ENCODE results near the gene LRBA. TPM values are rescaled to one million over a fixed set of nuclear protein-coding genes. Genes with fewer than 3 reads are reported as not detected.

The LRBA gene
- total RNA-seq, 2 donors from 2014 or later = 50.1 to 59.9 TPM

GRCh38 chr4:150591904-150592303, 423.2 kb downstream of the LRBA start:
- WGBS, 2 donors = 88 to 91% methylated on average over 4 of the region's 4 CpGs
- Histone ChIP-seq H3K27me3 (no peaks in the 10 kb centered on the region), H3K9me3 (no peaks in the 10 kb centered on the region), H3K4me1 (no peaks in the 10 kb centered on the region), H3K4me3 (no peak overlapping the region), H3K27ac (no peak overlapping the region), H3K36me3 (replicated peaks in 1 of 2; ENCODE audit: insufficient read depth in 1 of 2, low read depth in 2 of 2) (no peaks in the 10 kb centered on the region)
- intact Hi-C loops (cut with DNase I) = no loop called here
- DNase-seq = no peak
- no peak for ATAC-seq
- TF ChIP-seq, protein P1, sequence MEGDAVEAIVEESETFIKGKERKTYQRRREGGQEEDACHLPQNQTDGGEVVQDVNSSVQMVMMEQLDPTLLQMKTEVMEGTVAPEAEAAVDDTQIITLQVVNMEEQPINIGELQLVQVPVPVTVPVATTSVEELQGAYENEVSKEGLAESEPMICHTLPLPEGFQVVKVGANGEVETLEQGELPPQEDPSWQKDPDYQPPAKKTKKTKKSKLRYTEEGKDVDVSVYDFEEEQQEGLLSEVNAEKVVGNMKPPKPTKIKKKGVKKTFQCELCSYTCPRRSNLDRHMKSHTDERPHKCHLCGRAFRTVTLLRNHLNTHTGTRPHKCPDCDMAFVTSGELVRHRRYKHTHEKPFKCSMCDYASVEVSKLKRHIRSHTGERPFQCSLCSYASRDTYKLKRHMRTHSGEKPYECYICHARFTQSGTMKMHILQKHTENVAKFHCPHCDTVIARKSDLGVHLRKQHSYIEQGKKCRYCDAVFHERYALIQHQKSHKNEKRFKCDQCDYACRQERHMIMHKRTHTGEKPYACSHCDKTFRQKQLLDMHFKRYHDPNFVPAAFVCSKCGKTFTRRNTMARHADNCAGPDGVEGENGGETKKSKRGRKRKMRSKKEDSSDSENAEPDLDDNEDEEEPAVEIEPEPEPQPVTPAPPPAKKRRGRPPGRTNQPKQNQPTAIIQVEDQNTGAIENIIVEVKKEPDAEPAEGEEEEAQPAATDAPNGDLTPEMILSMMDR (IDR thresholded peaks at IDR 0.05) = no peak
- no peak for TF ChIP-seq POLR2A (IDR thresholded peaks at IDR 0.05)

GRCh38 chr4:150591406-150591805, 423.7 kb downstream of the LRBA start:
- intact Hi-C loops (cut with DNase I) = no loop called here
- Histone ChIP-seq H3K4me3 (no peak overlapping the region), H3K27me3 (no peaks in the 10 kb centered on the region), H3K27ac (no peak overlapping the region), H3K36me3 (replicated peaks in 1 of 2; ENCODE audit: insufficient read depth in 1 of 2, low read depth in 2 of 2) (no peaks in the 10 kb centered on the region), H3K9me3 (no peaks in the 10 kb centered on the region), H3K4me1 (no peaks in the 10 kb centered on the region)
- TF ChIP-seq POLR2A (IDR thresholded peaks at IDR 0.05) = no peak
- TF ChIP-seq, protein P1 (IDR thresholded peaks at IDR 0.05) = no peak
- DNase-seq (no peak), ATAC-seq (no peak)
- 79 to 81% methylated on average over 5 of the region's 5 CpGs for WGBS, 2 donors

GRCh38 chr4:150590631-150591030, 424.5 kb downstream of the LRBA start:
- Histone ChIP-seq H3K9me3 (no peaks in the 10 kb centered on the region), H3K36me3 (replicated peaks in 1 of 2; ENCODE audit: insufficient read depth in 1 of 2, low read depth in 2 of 2) (no peaks in the 10 kb centered on the region), H3K27ac (no peak overlapping the region), H3K27me3 (no peaks in the 10 kb centered on the region), H3K4me1 (no peaks in the 10 kb centered on the region), H3K4me3 (no peak overlapping the region)
- DNase-seq (no peak), ATAC-seq (no peak)
- no peak for TF ChIP-seq POLR2A (IDR thresholded peaks at IDR 0.05)
- TF ChIP-seq, protein P1 (IDR thresholded peaks at IDR 0.05) = no peak
- WGBS, 2 donors = 88 to 98% methylated on average over 5 of the region's 5 CpGs
- intact Hi-C loops (cut with DNase I) = no loop called here

- no peak for ATAC-seq
- no peaks in the 10 kb centered on the region for H3K4me1 ChIP-seq
- H3K9me3 ChIP-seq = no peaks in the 10 kb centered on the region
- intact Hi-C loops (cut with DNase I) = no loop called here
- H3K36me3 ChIP-seq (replicated peaks in 1 of 2; ENCODE audit: insufficient read depth in 1 of 2, low read depth in 2 of 2) = no peaks in the 10 kb centered on the region
- 72 to 75% methylated on average over 2 of the region's 2 CpGs for WGBS, 2 donors
- H3K27ac ChIP-seq = no peak overlapping the region
- TF ChIP-seq POLR2A (IDR thresholded peaks at IDR 0.05) = no peak
- TF ChIP-seq, protein P1 (IDR thresholded peaks at IDR 0.05) = no peak
- DNase-seq = no peak
- no peaks in the 10 kb centered on the region for H3K27me3 ChIP-seq
- no peak overlapping the region for H3K4me3 ChIP-seq
Measured at GRCh38 chr4:150589157-150589556, 425.9 kb downstream of the LRBA start.

GRCh38 chr4:150588316-150588715, 426.8 kb downstream of the LRBA start:
- Histone ChIP-seq H3K4me1 (no peaks in the 10 kb centered on the region), H3K9me3 (no peaks in the 10 kb centered on the region), H3K27me3 (no peaks in the 10 kb centered on the region), H3K27ac (no peak overlapping the region), H3K4me3 (no peak overlapping the region), H3K36me3 (replicated peaks in 1 of 2; ENCODE audit: insufficient read depth in 1 of 2, low read depth in 2 of 2) (no peaks in the 10 kb centered on the region)
- intact Hi-C loops (cut with DNase I) = no loop called here
- ATAC-seq (no peak), DNase-seq (no peak)
- 92 to 97% methylated on average over 1 of the region's 1 CpG for WGBS, 2 donors
- TF ChIP-seq, protein P1 (IDR thresholded peaks at IDR 0.05) = no peak
- no peak for TF ChIP-seq POLR2A (IDR thresholded peaks at IDR 0.05)

Data from body of pancreas (tissue), 4 donors.